ENCODE measurements around the gene C4orf17.
"Not testable (repeated sequence)": the region's sequence is repeated elsewhere in the genome, so short reads cannot be mapped to it uniquely, and the experiment has no call there.

Gene C4orf17

GRCh38 chr4:99510721-99511120, at the start of gene C4orf17:
Gene C4orf17 (plus strand): TSS chr4:99511021. CDS start chr4:99513082, 2,061 bp downstream.
- no peak for DNase-seq

- DNase-seq: no peak
These were observed 49.0 kb upstream of the C4orf17 start for GRCh38 chr4:99461623-99462401.

DNA sequence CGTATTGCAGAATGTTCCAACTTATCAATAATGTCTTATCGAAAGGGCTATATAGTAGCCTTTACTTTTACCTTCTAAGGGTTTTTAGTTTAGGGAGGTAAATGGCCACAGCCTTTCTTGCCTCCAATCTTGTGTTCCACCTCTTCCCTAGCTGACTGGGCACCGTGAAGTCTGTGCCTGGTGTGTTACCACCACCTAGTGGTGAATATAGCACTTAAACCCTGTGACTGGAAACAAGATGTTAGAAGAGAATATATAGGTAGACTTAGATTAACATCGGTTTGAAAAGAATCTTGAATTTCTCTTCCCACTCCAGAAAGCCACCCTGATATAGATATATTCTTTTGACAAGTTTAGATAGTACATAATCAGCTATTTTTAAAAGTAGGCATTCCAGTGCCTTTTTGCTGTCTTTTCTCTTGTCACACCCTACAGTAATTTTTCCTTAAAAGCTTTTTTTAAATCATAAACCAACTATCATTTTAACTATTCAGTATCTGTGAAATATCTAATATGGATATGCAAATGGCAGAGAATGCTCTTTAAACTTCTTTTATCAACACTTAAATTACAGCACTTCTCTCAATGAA, 47.9 kb upstream of the C4orf17 start:
- peak; percentile 33 for DNase-seq

DNA sequence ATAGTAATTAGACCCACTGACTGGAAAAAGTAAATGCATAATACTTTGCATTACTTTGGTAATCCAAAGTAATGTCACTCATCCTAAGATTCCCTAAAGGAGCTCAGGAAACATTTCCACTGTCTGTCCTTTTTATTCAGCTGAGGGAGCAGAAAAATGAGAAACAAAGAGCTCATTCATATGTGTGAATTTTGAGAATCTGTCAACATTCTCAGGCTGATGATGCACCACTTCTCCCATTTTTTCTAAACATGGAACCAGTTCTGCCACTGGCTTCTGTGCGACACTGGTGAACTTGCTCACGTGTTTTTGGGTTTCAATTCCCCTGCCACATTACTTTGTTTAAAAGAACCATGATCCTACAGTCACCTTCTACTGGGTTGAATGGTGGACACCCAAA, 47.3 kb upstream of the C4orf17 start:
- no peak for DNase-seq

DNA sequence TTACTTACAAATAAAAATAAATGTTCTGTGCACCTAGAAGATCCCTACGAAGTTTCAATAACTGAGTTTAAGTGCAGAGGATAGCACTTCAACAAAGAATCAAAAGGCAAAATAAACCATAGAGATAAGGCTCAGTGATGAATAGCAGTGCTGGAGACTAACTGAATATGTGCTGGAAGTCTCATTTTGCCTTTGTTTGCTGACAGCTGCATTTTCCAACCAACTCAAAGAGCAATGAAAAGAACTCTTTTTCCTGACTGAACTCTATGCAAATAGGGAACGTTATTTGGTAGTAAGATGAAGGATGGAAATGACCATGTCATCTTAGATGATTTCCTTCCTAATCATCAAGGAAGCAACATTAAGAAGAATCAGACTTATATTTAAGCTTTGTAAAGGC, 42.9 kb upstream of the C4orf17 start:
- no peak for DNase-seq

DNA sequence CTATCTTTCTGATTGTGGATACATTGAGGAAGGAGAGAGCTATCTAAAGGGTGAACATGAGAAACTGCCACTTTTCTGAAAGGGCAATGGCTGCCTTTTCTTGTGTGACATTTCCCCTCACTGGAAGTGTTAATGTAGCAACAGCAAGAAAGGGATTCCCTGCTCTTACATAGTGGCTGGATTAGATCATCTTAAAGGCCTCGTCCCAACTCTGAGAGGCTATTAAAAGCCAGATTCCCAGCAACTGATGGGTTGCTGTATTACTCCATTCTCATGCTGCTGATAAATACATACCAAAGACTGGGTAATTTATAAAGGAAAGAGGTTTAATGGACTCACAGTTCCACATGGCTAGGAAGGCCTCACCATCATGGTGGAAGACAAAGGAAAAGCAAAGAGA, 41.9 kb upstream of the C4orf17 start:
- DNase-seq: no peak

DNA sequence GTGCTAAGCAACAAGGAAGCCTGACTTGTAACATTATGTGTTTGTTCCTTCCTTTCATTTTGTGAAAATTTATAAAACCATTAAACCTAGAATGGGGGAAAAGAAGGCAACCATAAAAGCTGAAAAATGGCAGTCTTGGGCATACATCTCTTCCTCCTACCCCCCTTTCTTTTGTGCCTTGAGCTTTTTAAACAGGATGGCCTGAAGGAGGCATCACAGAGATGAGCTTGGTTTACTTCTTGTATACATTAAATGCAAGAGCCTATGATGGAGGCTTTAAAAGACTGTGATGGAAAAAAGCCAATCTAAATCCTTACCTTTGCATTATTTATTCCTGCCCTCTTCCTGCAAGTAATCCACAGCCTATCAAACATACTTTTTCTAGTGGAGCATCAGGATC, 39.5 kb upstream of the C4orf17 start:
- DNase-seq: no peak

GRCh38 chr4:99471896-99472295, 38.9 kb upstream of the C4orf17 start:
- no peak for DNase-seq

GRCh38 chr4:99473131-99473530, 37.7 kb upstream of the C4orf17 start:
- DNase-seq: no peak

GRCh38 chr4:99483636-99484035, 27.2 kb upstream of the C4orf17 start:
- no peak for DNase-seq

DNA sequence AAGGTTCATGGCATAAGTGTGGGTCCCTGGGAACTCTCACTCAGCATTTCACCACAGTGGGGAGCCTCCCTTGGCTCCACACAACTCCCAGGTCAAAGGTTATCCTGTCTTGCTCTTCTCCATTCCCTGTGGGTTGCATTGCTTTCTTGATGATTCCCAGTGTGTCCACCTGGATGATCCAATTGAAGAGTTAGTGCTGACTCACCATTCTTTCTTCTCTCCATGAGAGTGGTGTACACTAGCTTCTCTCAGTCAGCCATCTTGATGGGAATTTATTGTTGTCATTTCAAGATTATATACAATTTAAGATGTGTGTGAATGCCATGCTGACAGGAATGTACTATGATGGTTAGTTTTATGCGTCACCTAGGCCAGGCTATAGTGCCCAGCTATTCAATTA, 25.6 kb upstream of the C4orf17 start:
- DNase-seq: no peak

DNA sequence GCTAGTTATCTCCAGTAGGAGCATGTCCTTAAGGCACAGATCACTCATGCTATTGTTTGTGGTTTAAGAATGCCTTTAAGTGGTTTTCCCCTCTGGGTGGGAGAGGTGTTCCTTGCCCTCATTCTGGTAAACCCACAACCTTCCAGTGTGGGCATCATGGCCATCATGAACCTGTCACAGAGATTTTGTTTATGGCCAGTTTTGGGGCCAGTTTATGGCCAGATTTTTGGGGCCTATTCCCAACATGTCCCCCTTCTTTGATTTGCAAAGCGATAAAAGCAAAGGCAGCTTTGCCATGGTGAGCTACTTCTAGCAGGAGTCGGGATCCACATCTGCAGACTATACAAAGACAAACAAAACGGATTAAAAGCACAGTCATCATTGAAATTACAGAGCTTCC, 24.2 kb upstream of the C4orf17 start:
- DNase-seq: not testable (repeated sequence)

GRCh38 chr4:99490286-99490685, 20.5 kb upstream of the C4orf17 start:
- no peak for DNase-seq

DNA sequence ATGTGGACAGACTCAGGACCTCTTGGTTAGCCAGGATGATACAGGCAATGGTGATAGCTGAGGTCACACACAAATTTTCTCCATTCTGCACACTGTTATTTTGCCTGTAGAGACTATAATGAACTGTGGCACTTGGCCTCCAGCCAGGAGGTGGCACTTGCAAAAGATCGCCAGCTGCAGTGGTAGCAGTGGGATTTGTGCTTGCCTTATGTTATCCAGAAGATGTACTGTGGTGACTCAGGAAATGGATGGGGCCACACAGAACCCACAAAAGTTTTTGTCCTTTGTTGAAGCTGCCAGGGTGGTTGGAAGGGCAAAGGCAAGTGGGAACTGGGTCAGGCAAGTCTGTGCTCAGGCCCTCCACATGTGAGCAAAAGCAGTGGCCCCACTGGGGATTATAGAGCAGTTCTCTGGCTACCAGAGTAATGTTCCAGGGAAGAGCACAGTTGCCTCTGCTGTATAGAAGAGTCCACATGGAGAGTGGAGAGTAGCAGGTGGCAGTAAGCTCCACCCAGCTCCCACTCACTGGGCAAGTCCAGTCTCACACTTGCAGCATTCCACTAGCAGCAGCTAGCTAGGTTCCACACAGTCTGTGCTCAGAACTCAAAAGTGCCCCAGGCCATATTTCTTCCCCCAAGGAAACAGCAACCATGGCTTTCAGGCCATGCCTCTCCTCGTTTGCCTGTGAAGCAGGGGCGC, 5.9 kb upstream of the C4orf17 start:
- DNase-seq: no peak

DNA sequence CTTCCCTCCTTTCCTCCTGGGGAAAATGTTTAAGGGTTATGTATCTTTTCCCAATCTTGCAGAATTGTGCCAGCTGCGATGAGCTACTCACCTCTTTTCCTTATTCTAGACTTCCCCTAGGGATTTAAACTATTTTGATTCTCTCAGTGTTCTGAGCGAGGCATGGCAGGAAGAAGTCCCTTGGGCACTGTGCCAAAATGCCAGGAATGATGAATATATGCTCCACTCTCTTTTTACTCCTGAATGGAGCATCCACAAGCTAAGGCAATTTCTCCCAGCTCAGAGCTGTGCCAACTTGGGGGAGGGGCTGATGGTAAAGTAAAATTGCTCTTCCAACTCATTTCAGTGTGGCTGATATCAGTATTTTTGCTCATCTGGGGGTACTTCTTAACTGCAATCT, 4.0 kb upstream of the C4orf17 start:
- no peak for DNase-seq

GRCh38 chr4:99507349-99507748, 3.5 kb upstream of the C4orf17 start:
- DNase-seq: no peak

DNA sequence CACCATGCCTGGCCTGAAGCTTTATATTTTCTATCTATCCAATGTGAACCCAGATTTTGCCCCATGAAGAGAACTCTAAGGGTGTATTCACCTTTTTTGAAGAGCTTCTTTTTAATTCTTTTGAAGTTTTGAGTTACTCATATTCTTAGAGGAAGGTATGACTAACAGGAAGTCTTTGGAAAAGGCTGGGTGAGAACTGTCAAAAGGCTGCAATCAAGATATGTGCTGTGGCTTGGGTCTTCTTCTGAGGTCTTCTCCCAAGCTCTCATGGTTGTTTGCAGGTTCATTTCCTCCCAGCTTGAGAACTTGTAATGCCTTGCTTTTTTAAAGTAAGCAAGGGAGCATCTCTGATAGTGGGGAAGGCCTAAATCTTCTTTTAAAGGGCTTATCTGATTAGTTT, 3.1 kb upstream of the C4orf17 start:
- DNase-seq: no peak

- DNase-seq: no peak
These were observed 7.9 kb downstream of the C4orf17 start for GRCh38 chr4:99518601-99519295.

GRCh38 chr4:99529228-99529627, 18.4 kb downstream of the C4orf17 start:
- no peak for DNase-seq

GRCh38 chr4:99529956-99530355, 19.1 kb downstream of the C4orf17 start:
- no peak for DNase-seq

DNA sequence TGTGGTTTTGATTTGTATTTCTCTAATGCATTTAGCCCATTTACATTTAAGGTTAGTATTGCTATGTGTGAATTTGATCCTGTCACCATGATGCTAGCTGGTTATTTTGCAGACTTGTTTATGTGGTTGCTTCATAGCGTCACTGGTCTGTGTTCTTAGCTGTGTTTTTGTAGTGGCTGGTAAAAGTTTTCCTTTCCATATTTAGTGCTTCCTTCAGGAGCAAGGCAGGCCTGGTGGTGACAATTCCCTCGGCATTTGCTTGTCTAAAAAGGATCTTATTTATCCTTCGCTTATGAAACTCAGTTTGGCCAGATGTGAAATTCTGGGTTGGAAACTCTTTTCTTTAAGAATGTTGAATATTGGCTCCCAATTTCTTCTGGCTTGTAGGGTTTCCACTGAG, 23.9 kb downstream of the C4orf17 start:
- DNase-seq: not testable (repeated sequence)

DNA sequence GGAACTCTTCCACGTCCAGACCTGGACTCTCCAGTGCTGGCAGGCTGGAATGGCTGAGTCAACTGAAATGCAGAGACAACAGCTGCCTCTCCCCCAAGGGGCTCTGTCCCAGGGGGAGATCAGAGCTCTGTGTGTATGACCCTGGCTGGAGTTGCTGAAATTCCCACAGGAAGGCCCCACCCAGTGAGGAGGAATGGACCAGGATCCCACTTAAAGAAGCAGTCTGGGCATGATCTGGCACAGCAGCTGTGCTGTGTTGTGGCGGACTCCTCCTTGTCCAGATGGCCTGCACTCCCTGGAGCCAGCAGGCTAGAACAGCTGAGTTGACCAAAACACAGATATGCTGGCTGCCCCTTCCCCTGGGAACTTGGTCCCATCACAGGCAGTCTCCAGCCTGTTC, 25.4 kb downstream of the C4orf17 start:
- no peak for DNase-seq

- DNase-seq: no peak
These were observed 26.0 kb downstream of the C4orf17 start for GRCh38 chr4:99536848-99537247.

DNA sequence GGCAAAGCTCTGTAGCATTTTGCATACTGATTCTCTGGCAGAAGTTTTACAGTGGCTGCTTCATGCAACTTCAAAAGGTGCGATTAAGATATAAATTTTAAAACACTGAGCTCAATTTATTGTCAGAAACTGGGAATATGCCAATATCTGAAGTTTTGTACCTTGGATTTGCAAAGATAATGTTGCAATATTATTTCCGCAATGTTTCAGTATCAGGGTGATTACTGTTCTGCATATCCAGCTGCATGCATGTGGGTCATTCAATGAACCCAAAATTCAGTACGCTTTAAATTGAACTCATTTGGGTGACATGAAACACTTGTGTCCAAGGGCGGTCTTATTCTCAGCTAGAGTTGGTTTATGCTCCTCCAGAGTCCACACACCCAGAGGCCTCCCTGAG, 26.9 kb downstream of the C4orf17 start:
- DNase-seq: no peak

Data from stimulated activated CD4-positive, alpha-beta T cell treated with anti-CD3 and anti-CD28 coated beads, Interleukin-4, amount 100 ng/mL, for 1 hour (primary cell).